GM12878 (cell line): ENCODE measurements around the gene ETV7.

ENCODE experiments used
- CTCF ChIP-seq, 3 experiments: IDR thresholded peaks in 2 of 3; conservative IDR thresholded peaks in 1 of 3; 2 replicates each; pipeline ENCODE4 v1.5.1; 2011; ENCODE audit warnings: low read depth in 3 of 3, low read length in 3 of 3, mild to moderate bottlenecking in 3 of 3, control low read depth in 2 of 3, moderate library complexity in 2 of 3, inconsistent platforms in 1 of 3, mixed read lengths in 1 of 3; ENCODE audit not compliant: control insufficient read depth in 2 of 3, insufficient read depth in 1 of 3; ENCODE audit errors: extremely low read depth in 1 of 3
- MTA3 ChIP-seq: IDR thresholded peaks from 2 replicates; pipeline ENCODE4 v1.6.1; 2012; ENCODE audit warnings: low read length, inconsistent platforms, borderline replicate concordance
- RAD21 ChIP-seq: IDR thresholded peaks from 2 replicates; pipeline ENCODE4 v1.6.1; 2011; ENCODE audit warnings: mild to moderate bottlenecking, low read depth, low read length, moderate library complexity; ENCODE audit not compliant: insufficient read depth
- SIX5 ChIP-seq: IDR thresholded peaks from 2 replicates; pipeline ENCODE4 v1.6.1; 2011; ENCODE audit warnings: mild to moderate bottlenecking, low read depth, low read length, moderate library complexity; ENCODE audit not compliant: severe bottlenecking
- SMAD1 ChIP-seq: fragments of 450-650 bp; IDR thresholded peaks from 2 replicates; pipeline ENCODE4 v1.6.1; 2018; ENCODE audit warnings: mild to moderate bottlenecking, low read depth; ENCODE audit not compliant: partially characterized antibody
- ZNF592 ChIP-seq: fragments of 450-650 bp; IDR thresholded peaks from 2 replicates; pipeline ENCODE4 v1.6.1; 2017; ENCODE audit warnings: mild to moderate bottlenecking, moderate library complexity

- no peak for TF ChIP-seq SMAD1
- no peak for TF ChIP-seq MTA3
- TF ChIP-seq ZNF592, result no peak
- TF ChIP-seq SIX5, result no peak
- no peak for TF ChIP-seq RAD21
- TF ChIP-seq CTCF (IDR thresholded peaks at IDR 0.05 in 2 of 3, conservative IDR thresholded peaks at IDR 0.05 in 1 of 3; ENCODE audit: control insufficient read depth in 2 of 3, extremely low read depth in 1 of 3, insufficient read depth in 1 of 3, low read depth in 3 of 3, low read length in 3 of 3), result no peak
Observed at GRCh38 chr6:36318690-36319435, 68.6 kb downstream of the ETV7 start.
